Measurements from ENCODE around the gene LAIR1. TPM values are rescaled to one million over a fixed set of nuclear protein-coding genes. Genes with fewer than 3 reads are reported as not detected.
"Not testable (repeated sequence)": the region's sequence is repeated elsewhere in the genome, so short reads cannot be mapped to it uniquely, and the experiment has no call there.

The LAIR1 gene
- total RNA-seq, 1 experiment from 2014 or later: not detected

- H3K4me3 ChIP-seq, DNase-seq, H3K36me3 ChIP-seq, H3K9me3 ChIP-seq, H3K27me3 ChIP-seq: not testable (repeated sequence)
Measured at GRCh38 chr19:54359149-54359820, 5.4 kb downstream of the LAIR1 start.

- Histone ChIP-seq H3K27me3 (peaks cover 11% of the 10 kb centered on the region; the same call in 1 of the 2 replicates), H3K4me3 (no peak overlapping the region), H3K36me3 (no peaks in the 10 kb centered on the region), H3K9me3 (no peaks in the 10 kb centered on the region)
- no peak for DNase-seq
Measured at GRCh38 chr19:54357381-54357780, 7.3 kb downstream of the LAIR1 start.

GRCh38 chr19:54356444-54357056 is 8.2 kb downstream of the LAIR1 start:
- no peak overlapping the region for H3K4me3 ChIP-seq
- H3K9me3 ChIP-seq: no peaks in the 10 kb centered on the region
- DNase-seq: no peak
- peaks cover 12% of the 10 kb centered on the region; the same call in 1 of the 2 replicates for H3K27me3 ChIP-seq
- no peaks in the 10 kb centered on the region for H3K36me3 ChIP-seq

- DNase-seq: no peak
- Histone ChIP-seq H3K9me3 (no peaks in the 10 kb centered on the region), H3K36me3 (no peaks in the 10 kb centered on the region), H3K4me3 (no peak overlapping the region), H3K27me3 (peaks cover 20% of the 10 kb centered on the region; the same call in 1 of the 2 replicates)
Measured at GRCh38 chr19:54355675-54356074, 9.1 kb downstream of the LAIR1 start.

GRCh38 chr19:54354761-54355160 is 10.0 kb downstream of the LAIR1 start:
- no peak overlapping the region for H3K4me3 ChIP-seq
- H3K36me3 ChIP-seq: no peaks in the 10 kb centered on the region
- no peaks in the 10 kb centered on the region for H3K9me3 ChIP-seq
- H3K27me3 ChIP-seq: peaks cover 27% of the 10 kb centered on the region
- DNase-seq: no peak

GRCh38 chr19:54352546-54352945 is 12.2 kb downstream of the LAIR1 start:
- Histone ChIP-seq H3K27me3 (peaks cover 30% of the 10 kb centered on the region), H3K36me3 (no peaks in the 10 kb centered on the region), H3K4me3 (no peak overlapping the region), H3K9me3 (no peaks in the 10 kb centered on the region)
- DNase-seq: no peak

GRCh38 chr19:54352041-54352440 is 12.7 kb downstream of the LAIR1 start:
- H3K4me3 ChIP-seq: no peak overlapping the region
- DNase-seq: no peak
- H3K36me3 ChIP-seq: no peaks in the 10 kb centered on the region
- no peaks in the 10 kb centered on the region for H3K9me3 ChIP-seq
- peaks cover 35% of the 10 kb centered on the region for H3K27me3 ChIP-seq

GRCh38 chr19:54351474-54351873 is 13.3 kb downstream of the LAIR1 start:
- H3K9me3 ChIP-seq: no peaks in the 10 kb centered on the region
- no peak for DNase-seq

GRCh38 chr19:54345938-54346386 is 18.8 kb downstream of the LAIR1 start:
- no peak for DNase-seq
- no peak overlapping the region for H3K4me3 ChIP-seq
- no peaks in the 10 kb centered on the region for H3K9me3 ChIP-seq
- peaks cover 33% of the 10 kb centered on the region for H3K27me3 ChIP-seq
- H3K36me3 ChIP-seq: no peaks in the 10 kb centered on the region

More at GRCh38 chr19:54351474-54351873, 13.3 kb downstream of the LAIR1 start:
- H3K27me3 ChIP-seq: peaks cover 35% of the 10 kb centered on the region
- H3K4me3 ChIP-seq: no peak overlapping the region
- H3K36me3 ChIP-seq: no peaks in the 10 kb centered on the region

GRCh38 chr19:54343868-54344267 is 20.9 kb downstream of the LAIR1 start:
- Histone ChIP-seq H3K27me3 (peaks cover 32% of the 10 kb centered on the region), H3K9me3 (no peaks in the 10 kb centered on the region), H3K36me3 (no peaks in the 10 kb centered on the region), H3K4me3 (no peak overlapping the region)
- no peak for DNase-seq

- Histone ChIP-seq H3K27me3 (peaks cover 23% of the 10 kb centered on the region), H3K9me3 (no peaks in the 10 kb centered on the region), H3K4me3 (no peak overlapping the region), H3K36me3 (no peaks in the 10 kb centered on the region)
- no peak for DNase-seq
Measured at GRCh38 chr19:54341295-54341694, 23.4 kb downstream of the LAIR1 start.

GRCh38 chr19:54339646-54340358 is 24.9 kb downstream of the LAIR1 start:
- no peak for DNase-seq
- H3K36me3 ChIP-seq: no peaks in the 10 kb centered on the region
- H3K27me3 ChIP-seq: peaks cover 18% of the 10 kb centered on the region
- H3K4me3 ChIP-seq: no peak overlapping the region
- no peaks in the 10 kb centered on the region for H3K9me3 ChIP-seq

- Histone ChIP-seq H3K9me3 (no peaks in the 10 kb centered on the region), H3K36me3 (no peaks in the 10 kb centered on the region), H3K27me3 (peaks cover 12% of the 10 kb centered on the region), H3K4me3 (no peak overlapping the region)
- no peak for DNase-seq
Measured at GRCh38 chr19:54338521-54338920, 26.2 kb downstream of the LAIR1 start.

GRCh38 chr19:54337858-54338230 is 26.9 kb downstream of the LAIR1 start:
- Histone ChIP-seq H3K27me3 (peaks cover 12% of the 10 kb centered on the region), H3K9me3 (no peaks in the 10 kb centered on the region), H3K4me3 (no peak overlapping the region), H3K36me3 (no peaks in the 10 kb centered on the region)
- no peak for DNase-seq

GRCh38 chr19:54336893-54337857 is 27.6 kb downstream of the LAIR1 start:
- peaks cover 12% of the 10 kb centered on the region for H3K27me3 ChIP-seq
- no peak for DNase-seq
- no peaks in the 10 kb centered on the region for H3K9me3 ChIP-seq
- no peak overlapping the region for H3K4me3 ChIP-seq
- H3K36me3 ChIP-seq: no peaks in the 10 kb centered on the region

GRCh38 chr19:54335979-54336892 is 28.5 kb downstream of the LAIR1 start:
- no peak overlapping the region for H3K4me3 ChIP-seq
- H3K36me3 ChIP-seq: no peaks in the 10 kb centered on the region
- DNase-seq: no peak
- peaks cover 12% of the 10 kb centered on the region for H3K27me3 ChIP-seq
- no peaks in the 10 kb centered on the region for H3K9me3 ChIP-seq
